HG03469 (cell line): ENCODE results near the gene MRO.

Experiments used
- ATAC-seq: cut with Tn5 transposase; IDR thresholded peaks from one replicate; pipeline ENCODE4 v1.9.1; 2021; ENCODE audit warnings: mild to moderate bottlenecking, moderate library complexity, moderate number of reproducible peaks; ENCODE audit not compliant: unreplicated experiment

The MRO gene

GRCh38 chr18:50748243-50749229 is 71.3 kb downstream of the MRO start:
- ATAC-seq, result no peak

GRCh38 chr18:50747849-50748242 is 72.0 kb downstream of the MRO start:
- no peak for ATAC-seq

GRCh38 chr18:50745945-50746344 is 73.9 kb downstream of the MRO start:
- no peak for ATAC-seq
